HepG2 (cell line): ENCODE measurements around the gene PRR36. TPM values are rescaled to one million over a fixed set of nuclear protein-coding genes. Genes with fewer than 3 reads are reported as not detected.

Experiments
- FOXP1 ChIP-seq, 2 experiments: fragments of 450-650 bp in 1 of 2; IDR thresholded peaks; 2 replicates each; pipeline ENCODE4 v1.6.1; 2017 to 2018; ENCODE audit warnings: antibody characterized with exemption in 1 of 2
- JARID2 ChIP-seq: sonication (generic); formaldehyde crosslinking; IDR thresholded peaks from 2 replicates; pipeline ENCODE4 v1.8.1; 2023; ENCODE audit warnings: missing genetic modification reagents, inconsistent platforms; ENCODE audit not compliant: insufficient replicate concordance
- ZFP90 ChIP-seq: sonication (generic); formaldehyde crosslinking; IDR thresholded peaks from 2 replicates; pipeline ENCODE4 v1.8.0; 2022; ENCODE audit warnings: missing genetic modification reagents, mild to moderate bottlenecking, inconsistent platforms, borderline replicate concordance
- ZNF569 ChIP-seq: sonication (generic); formaldehyde crosslinking; IDR thresholded peaks from 2 replicates; pipeline ENCODE4 v1.5.0; 2020; ENCODE audit warnings: mild to moderate bottlenecking, missing genetic modification reagents, moderate library complexity, borderline replicate concordance
- ZSCAN21 ChIP-seq: sonication (generic); formaldehyde crosslinking; IDR thresholded peaks from 2 replicates; pipeline ENCODE4 v1.8.0; 2022; ENCODE audit warnings: mild to moderate bottlenecking, missing genetic modification reagents, moderate library complexity, borderline replicate concordance
- polyA plus RNA-seq, 8 experiments: library from polyadenylated mRNA; depleted of rRNA in 3 of 8; stranded (reverse) in 7 of 8; unstranded in 1 of 8; fragments of >200 nt; fragmentation: Illumina TruSeq in 4 of 8; extraction: Trizol in 4 of 8; gene quantifications; 2 replicates each; pipeline versions ENCODE4 v1.2.1 to v1.2.3, GENCODE V29; 2011 to 2016; ENCODE audit warnings: low read depth in 4 of 8, missing spikeins in 1 of 8, mixed read lengths in 1 of 8; ENCODE audit not compliant: insufficient read depth in 1 of 8
- total RNA-seq, 5 experiments: library from RNA; depleted of rRNA; stranded (reverse); fragments of >200 nt; fragmentation: Illumina TruSeq; extraction: Trizol; gene quantifications; 2 replicates each; pipeline ENCODE4 v1.2.3, GENCODE V29; 2016; ENCODE audit warnings: low read depth in 1 of 5
- TF ChIP-seq, protein P1 (sequence below): sonication (generic); formaldehyde crosslinking; IDR thresholded peaks from 2 replicates; pipeline ENCODE4 v1.4.0; 2020; ENCODE audit warnings: mild to moderate bottlenecking, missing genetic modification reagents
- TF ChIP-seq, protein P2 (sequence below): sonication (generic); formaldehyde crosslinking; IDR thresholded peaks from 2 replicates; pipeline ENCODE4 v1.4.0; 2020; ENCODE audit warnings: mild to moderate bottlenecking, missing genetic modification reagents
- TF ChIP-seq, protein P3 (sequence below): sonication (generic); formaldehyde crosslinking; IDR thresholded peaks from 2 replicates; pipeline ENCODE4 v1.5.0; 2020; ENCODE audit warnings: missing genetic modification reagents

The PRR36 gene
- total and polyA plus RNA-seq, 2 of the 13 experiments (the other 11 are each of a cell fraction or from before 2014, with no cell fraction given): 0.07 to 0.17 TPM

DNA sequence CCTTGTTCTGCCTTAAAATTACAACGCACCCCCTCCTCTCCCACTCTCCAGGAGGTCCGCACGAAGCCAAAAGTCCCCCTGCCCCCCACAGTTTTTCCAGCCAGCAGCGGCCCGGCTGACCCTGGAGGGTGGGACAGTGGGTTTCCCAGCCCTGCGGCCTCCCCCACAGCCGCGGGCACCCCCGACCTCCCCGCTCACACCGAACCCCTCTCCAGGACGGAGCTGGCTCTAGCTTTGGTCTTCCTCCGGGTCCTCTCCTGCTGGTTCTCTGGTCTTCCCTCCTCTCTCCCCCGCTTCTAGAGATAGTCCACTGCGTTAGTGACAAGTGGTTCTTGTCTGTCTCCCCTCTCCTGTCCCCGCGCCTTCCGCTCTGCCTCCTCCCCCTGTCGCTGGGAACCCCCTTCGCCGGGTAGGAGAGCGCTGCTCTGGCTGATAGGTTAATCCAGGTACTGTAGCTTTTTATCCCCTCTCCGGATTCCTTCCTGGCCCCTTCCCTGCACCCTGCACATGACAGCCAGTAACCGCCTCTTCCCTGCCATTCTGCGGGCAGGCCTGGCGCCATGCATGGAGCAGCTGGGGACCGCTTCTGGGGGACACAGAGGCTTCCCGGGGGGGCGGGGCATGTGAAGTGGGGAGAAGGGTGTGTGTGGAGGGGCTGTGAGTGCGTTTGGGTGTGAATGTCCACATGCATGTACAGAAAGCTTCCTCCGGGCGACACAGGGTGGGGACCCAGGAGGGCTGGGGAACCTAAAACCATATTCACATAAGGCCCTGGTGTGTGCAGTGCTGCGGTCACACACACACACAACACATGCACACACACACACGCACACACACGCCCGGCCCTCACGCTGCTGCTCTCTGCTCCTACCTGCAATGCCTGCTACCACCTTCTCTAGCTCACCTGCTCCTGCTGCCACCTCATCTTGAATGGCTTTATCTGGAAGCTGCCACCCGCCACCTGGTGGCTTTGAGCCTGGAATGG, 17.2 kb downstream of the PRR36 start (continued):
- TF ChIP-seq, protein P1, sequence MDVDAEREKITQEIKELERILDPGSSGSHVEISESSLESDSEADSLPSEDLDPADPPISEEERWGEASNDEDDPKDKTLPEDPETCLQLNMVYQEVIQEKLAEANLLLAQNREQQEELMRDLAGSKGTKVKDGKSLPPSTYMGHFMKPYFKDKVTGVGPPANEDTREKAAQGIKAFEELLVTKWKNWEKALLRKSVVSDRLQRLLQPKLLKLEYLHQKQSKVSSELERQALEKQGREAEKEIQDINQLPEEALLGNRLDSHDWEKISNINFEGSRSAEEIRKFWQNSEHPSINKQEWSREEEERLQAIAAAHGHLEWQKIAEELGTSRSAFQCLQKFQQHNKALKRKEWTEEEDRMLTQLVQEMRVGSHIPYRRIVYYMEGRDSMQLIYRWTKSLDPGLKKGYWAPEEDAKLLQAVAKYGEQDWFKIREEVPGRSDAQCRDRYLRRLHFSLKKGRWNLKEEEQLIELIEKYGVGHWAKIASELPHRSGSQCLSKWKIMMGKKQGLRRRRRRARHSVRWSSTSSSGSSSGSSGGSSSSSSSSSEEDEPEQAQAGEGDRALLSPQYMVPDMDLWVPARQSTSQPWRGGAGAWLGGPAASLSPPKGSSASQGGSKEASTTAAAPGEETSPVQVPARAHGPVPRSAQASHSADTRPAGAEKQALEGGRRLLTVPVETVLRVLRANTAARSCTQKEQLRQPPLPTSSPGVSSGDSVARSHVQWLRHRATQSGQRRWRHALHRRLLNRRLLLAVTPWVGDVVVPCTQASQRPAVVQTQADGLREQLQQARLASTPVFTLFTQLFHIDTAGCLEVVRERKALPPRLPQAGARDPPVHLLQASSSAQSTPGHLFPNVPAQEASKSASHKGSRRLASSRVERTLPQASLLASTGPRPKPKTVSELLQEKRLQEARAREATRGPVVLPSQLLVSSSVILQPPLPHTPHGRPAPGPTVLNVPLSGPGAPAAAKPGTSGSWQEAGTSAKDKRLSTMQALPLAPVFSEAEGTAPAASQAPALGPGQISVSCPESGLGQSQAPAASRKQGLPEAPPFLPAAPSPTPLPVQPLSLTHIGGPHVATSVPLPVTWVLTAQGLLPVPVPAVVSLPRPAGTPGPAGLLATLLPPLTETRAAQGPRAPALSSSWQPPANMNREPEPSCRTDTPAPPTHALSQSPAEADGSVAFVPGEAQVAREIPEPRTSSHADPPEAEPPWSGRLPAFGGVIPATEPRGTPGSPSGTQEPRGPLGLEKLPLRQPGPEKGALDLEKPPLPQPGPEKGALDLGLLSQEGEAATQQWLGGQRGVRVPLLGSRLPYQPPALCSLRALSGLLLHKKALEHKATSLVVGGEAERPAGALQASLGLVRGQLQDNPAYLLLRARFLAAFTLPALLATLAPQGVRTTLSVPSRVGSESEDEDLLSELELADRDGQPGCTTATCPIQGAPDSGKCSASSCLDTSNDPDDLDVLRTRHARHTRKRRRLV: no peak
- no peak for TF ChIP-seq ZNF569 (CRISPR knock-in tag)
- TF ChIP-seq ZSCAN21 (CRISPR knock-in tag): no peak
- TF ChIP-seq FOXP1 (IDR thresholded peaks at IDR 0.05): no peak
- TF ChIP-seq FOXP1 (CRISPR knock-in tag; IDR thresholded peaks at IDR 0.05): no peak
- TF ChIP-seq ZFP90 (CRISPR knock-in tag): no peak
- TF ChIP-seq, protein P2, sequence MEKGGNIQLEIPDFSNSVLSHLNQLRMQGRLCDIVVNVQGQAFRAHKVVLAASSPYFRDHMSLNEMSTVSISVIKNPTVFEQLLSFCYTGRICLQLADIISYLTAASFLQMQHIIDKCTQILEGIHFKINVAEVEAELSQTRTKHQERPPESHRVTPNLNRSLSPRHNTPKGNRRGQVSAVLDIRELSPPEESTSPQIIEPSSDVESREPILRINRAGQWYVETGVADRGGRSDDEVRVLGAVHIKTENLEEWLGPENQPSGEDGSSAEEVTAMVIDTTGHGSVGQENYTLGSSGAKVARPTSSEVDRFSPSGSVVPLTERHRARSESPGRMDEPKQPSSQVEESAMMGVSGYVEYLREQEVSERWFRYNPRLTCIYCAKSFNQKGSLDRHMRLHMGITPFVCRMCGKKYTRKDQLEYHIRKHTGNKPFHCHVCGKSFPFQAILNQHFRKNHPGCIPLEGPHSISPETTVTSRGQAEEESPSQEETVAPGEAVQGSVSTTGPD (CRISPR knock-in tag): no peak
- TF ChIP-seq, protein P3, sequence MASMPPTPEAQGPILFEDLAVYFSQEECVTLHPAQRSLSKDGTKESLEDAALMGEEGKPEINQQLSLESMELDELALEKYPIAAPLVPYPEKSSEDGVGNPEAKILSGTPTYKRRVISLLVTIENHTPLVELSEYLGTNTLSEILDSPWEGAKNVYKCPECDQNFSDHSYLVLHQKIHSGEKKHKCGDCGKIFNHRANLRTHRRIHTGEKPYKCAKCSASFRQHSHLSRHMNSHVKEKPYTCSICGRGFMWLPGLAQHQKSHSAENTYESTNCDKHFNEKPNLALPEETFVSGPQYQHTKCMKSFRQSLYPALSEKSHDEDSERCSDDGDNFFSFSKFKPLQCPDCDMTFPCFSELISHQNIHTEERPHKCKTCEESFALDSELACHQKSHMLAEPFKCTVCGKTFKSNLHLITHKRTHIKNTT (CRISPR knock-in tag): no peak
- TF ChIP-seq JARID2: no peak
